ENCODE measurements around the gene MAEA. TPM values are rescaled to one million over a fixed set of nuclear protein-coding genes. Genes with fewer than 3 reads are reported as not detected.

The MAEA gene
- total and polyA plus RNA-seq, 2 experiments from 2014 or later, result 66.6 to 73.2 TPM

GRCh38 chr4:1352567-1352900 is 62.8 kb downstream of the MAEA start:
- DNase-seq (ENCODE audit: low spot score), result no peak
- H3K36me3 ChIP-seq (replicated peaks; ENCODE audit: insufficient read depth, low read depth), result no peaks in the 10 kb centered on the region
- no peak for TF ChIP-seq EZH2phosphoT487 (IDR thresholded peaks at IDR 0.05; ENCODE audit: low read depth, severe bottlenecking, unreplicated experiment)
- TF ChIP-seq EZH2 (IDR thresholded peaks at IDR 0.05; ENCODE audit: borderline replicate concordance), result no peak
- TF ChIP-seq CTCF (IDR thresholded peaks at IDR 0.05; ENCODE audit: poor library complexity), result no peak

GRCh38 chr4:1353186-1354055 is 63.7 kb downstream of the MAEA start:
- H4K20me1 ChIP-seq (ENCODE audit: insufficient read depth, poor library complexity, severe bottlenecking), result no peaks in the 10 kb centered on the region
- no peak for DNase-seq (ENCODE audit: low spot score)
- no peak overlapping the region for H3K4me2 ChIP-seq
- TF ChIP-seq EZH2phosphoT487 (IDR thresholded peaks at IDR 0.05; ENCODE audit: low read depth, severe bottlenecking, unreplicated experiment) (no peak), EZH2 (IDR thresholded peaks at IDR 0.05; ENCODE audit: borderline replicate concordance) (no peak), CTCF (IDR thresholded peaks at IDR 0.05; ENCODE audit: poor library complexity) (no peak)
- no peak overlapping the region for H2AFZ ChIP-seq
- H3K36me3 ChIP-seq (replicated peaks; ENCODE audit: insufficient read depth, low read depth), result no peaks in the 10 kb centered on the region
- peaks cover 28% of the 10 kb centered on the region for H3K79me2 ChIP-seq
- no peaks in the 10 kb centered on the region for H3K9me3 ChIP-seq (ENCODE audit: low read depth)
- peaks cover 5% of the 10 kb centered on the region for H3K4me1 ChIP-seq (ENCODE audit: insufficient read depth)
- WGBS (ENCODE audit: low lambda C conversion rate, missing lambda C conversion rate), result 95% methylated on average over 30 of the region's 30 CpGs
- H3K4me3 ChIP-seq, result no peak overlapping the region
- no peaks in the 10 kb centered on the region for H3K27me3 ChIP-seq
- H3K27ac ChIP-seq, result no peak overlapping the region
- no peaks in the 10 kb centered on the region for H3K9me2 ChIP-seq (replicated peaks; ENCODE audit: insufficient read depth)

More at GRCh38 chr4:1352567-1352900, 62.8 kb downstream of the MAEA start:
- H4K20me1 ChIP-seq (ENCODE audit: insufficient read depth, poor library complexity, severe bottlenecking), result no peaks in the 10 kb centered on the region
- no peak overlapping the region for H3K4me3 ChIP-seq
- H3K4me1 ChIP-seq (ENCODE audit: insufficient read depth), result peaks cover 12% of the 10 kb centered on the region
- no peak overlapping the region for H3K4me2 ChIP-seq
- no peaks in the 10 kb centered on the region for H3K9me2 ChIP-seq (replicated peaks; ENCODE audit: insufficient read depth)
- H3K27ac ChIP-seq, result no peak overlapping the region
- WGBS (ENCODE audit: low lambda C conversion rate, missing lambda C conversion rate), result 93% methylated on average over 12 of the region's 12 CpGs
- peaks cover 35% of the 10 kb centered on the region for H3K79me2 ChIP-seq
- H3K27me3 ChIP-seq, result no peaks in the 10 kb centered on the region
- no peaks in the 10 kb centered on the region for H3K9me3 ChIP-seq (ENCODE audit: low read depth)
- no peak overlapping the region for H2AFZ ChIP-seq

GRCh38 chr4:1354136-1354982 is 64.7 kb downstream of the MAEA start:
- Histone ChIP-seq H4K20me1 (ENCODE audit: insufficient read depth, poor library complexity, severe bottlenecking) (no peaks in the 10 kb centered on the region), H3K9me3 (ENCODE audit: low read depth) (no peaks in the 10 kb centered on the region), H3K9me2 (replicated peaks; ENCODE audit: insufficient read depth) (no peaks in the 10 kb centered on the region), H3K27me3 (no peaks in the 10 kb centered on the region), H3K36me3 (replicated peaks; ENCODE audit: insufficient read depth, low read depth) (no peaks in the 10 kb centered on the region), H3K79me2 (peaks cover 19% of the 10 kb centered on the region), H3K27ac (no peak overlapping the region), H3K4me2 (no peak overlapping the region), H2AFZ (no peak overlapping the region), H3K4me1 (ENCODE audit: insufficient read depth) (no peaks in the 10 kb centered on the region), H3K4me3 (no peak overlapping the region)
- no peak for DNase-seq (ENCODE audit: low spot score)
- TF ChIP-seq EZH2phosphoT487 (IDR thresholded peaks at IDR 0.05; ENCODE audit: low read depth, severe bottlenecking, unreplicated experiment) (no peak), EZH2 (IDR thresholded peaks at IDR 0.05; ENCODE audit: borderline replicate concordance) (no peak), CTCF (IDR thresholded peaks at IDR 0.05; ENCODE audit: poor library complexity) (no peak)
- WGBS (ENCODE audit: low lambda C conversion rate, missing lambda C conversion rate), result 91% methylated on average over 23 of the region's 36 CpGs
